HEK293 (cell line): ENCODE measurements around the gene EGFR.

Experiments
- CTCF ChIA-PET: fragments of 350-600 bp; formaldehyde crosslinking; extraction: SDS; loops from one replicate; lab custom pipeline; 2021; ENCODE audit warnings: antibody characterized with exemption; lab: Yijun Ruan, JAX
- POLR2A ChIA-PET: fragments of 300-600 bp; formaldehyde crosslinking; extraction: SDS; loops from one replicate; lab custom pipeline; 2020; ENCODE audit warnings: antibody characterized with exemption, inconsistent platforms; lab: Yijun Ruan, JAX
- H3K27ac ChIP-seq: fragments of 200-500 bp; sonication (Bioruptor generic); 2 replicates; pipeline ENCODE4 v1.5.1; 2014; ENCODE audit warnings: low read depth, low read length, control low read depth, inconsistent platforms; ENCODE audit errors: extremely low read depth
- H3K36me3 ChIP-seq, 2 experiments: fragments of 200-500 bp in 1 of 2; sonication (Bioruptor generic) in 1 of 2; 1 replicate in 1 of 2; 2 replicates in 1 of 2; pipeline ENCODE4 v1.5.1; 2014 to 2017; ENCODE audit warnings: inconsistent platforms in 2 of 2, low read length in 2 of 2; ENCODE audit not compliant: control insufficient read depth in 2 of 2, insufficient read depth in 1 of 2
- H3K4me1 ChIP-seq: fragments of 200-500 bp; sonication (Bioruptor generic); 2 replicates; pipeline ENCODE4 v1.5.1; 2014; ENCODE audit warnings: mild to moderate bottlenecking, low read length, inconsistent platforms; ENCODE audit not compliant: control insufficient read depth, insufficient read depth
- H3K4me3 ChIP-seq: 2 replicates; pipeline ENCODE4 v1.5.1; 2011; ENCODE audit warnings: low read depth, mild to moderate bottlenecking, control low read depth, low read length, moderate library complexity
- H3K9me3 ChIP-seq: fragments of 200-500 bp; sonication (Bioruptor generic); 2 replicates; pipeline ENCODE4 v1.5.1; 2014; ENCODE audit warnings: low read depth, low read length, inconsistent platforms; ENCODE audit not compliant: control insufficient read depth, insufficient read depth
- ATF2 ChIP-seq: fragments of 450-650 bp; formaldehyde crosslinking; IDR thresholded peaks from 2 replicates; pipeline ENCODE4 v1.5.1; 2016; ENCODE audit warnings: missing biosample characterization, missing genetic modification characterization, low read depth
- BCL11B ChIP-seq: fragments of 450-650 bp; formaldehyde crosslinking; IDR thresholded peaks from 2 replicates; pipeline ENCODE4 v1.5.1; 2016; ENCODE audit warnings: low read depth, missing biosample characterization, missing genetic modification characterization
- KLF1 ChIP-seq: fragments of 450-650 bp; formaldehyde crosslinking; IDR thresholded peaks from 2 replicates; pipeline ENCODE4 v1.5.1; 2016; ENCODE audit warnings: missing biosample characterization, missing genetic modification characterization
- KLF7 ChIP-seq: fragments of 450-650 bp; formaldehyde crosslinking; IDR thresholded peaks from 2 replicates; pipeline ENCODE4 v1.5.1; 2016; ENCODE audit warnings: missing biosample characterization, missing genetic modification characterization, borderline replicate concordance
- OSR2 ChIP-seq: fragments of 450-650 bp; formaldehyde crosslinking; IDR thresholded peaks from 2 replicates; pipeline ENCODE4 v1.5.1; 2016; ENCODE audit warnings: missing biosample characterization, missing genetic modification characterization
- SP7 ChIP-seq: fragments of 450-650 bp; formaldehyde crosslinking; IDR thresholded peaks from 2 replicates; pipeline ENCODE4 v1.5.1; 2016; ENCODE audit warnings: missing biosample characterization, missing genetic modification characterization
- TRIM28 ChIP-seq: IDR thresholded peaks from 2 replicates; pipeline ENCODE4 v1.6.1; 2011; ENCODE audit warnings: low read length, control low read depth, borderline replicate concordance
- TSHZ1 ChIP-seq: fragments of 450-650 bp; formaldehyde crosslinking; IDR thresholded peaks from 2 replicates; pipeline ENCODE4 v1.5.1; 2016; ENCODE audit warnings: missing biosample characterization, missing genetic modification characterization, borderline replicate concordance
- ZBTB21 ChIP-seq: fragments of 450-650 bp; formaldehyde crosslinking; IDR thresholded peaks from 2 replicates; pipeline ENCODE4 v1.5.1; 2017; ENCODE audit warnings: missing biosample characterization, missing genetic modification characterization
- ZBTB26 ChIP-seq: fragments of 450-650 bp; formaldehyde crosslinking; optimal IDR thresholded peaks from 2 replicates; pipeline ENCODE3; 2016; ENCODE audit warnings: missing biosample characterization, mild to moderate bottlenecking, missing genetic modification characterization
- ZBTB48 ChIP-seq: fragments of 450-650 bp; formaldehyde crosslinking; IDR thresholded peaks from 2 replicates; pipeline ENCODE4 v1.5.1; 2016; ENCODE audit warnings: missing biosample characterization, missing genetic modification characterization
- ZBTB6 ChIP-seq: fragments of 450-650 bp; formaldehyde crosslinking; IDR thresholded peaks from 2 replicates; pipeline ENCODE4 v1.5.1; 2017; ENCODE audit warnings: missing biosample characterization, missing genetic modification characterization
- ZNF10 ChIP-seq: fragments of 450-650 bp; formaldehyde crosslinking; IDR thresholded peaks from 2 replicates; pipeline ENCODE4 v1.5.1; 2017; ENCODE audit warnings: missing biosample characterization, missing genetic modification characterization
- ZNF16 ChIP-seq: fragments of 450-650 bp; formaldehyde crosslinking; IDR thresholded peaks from 2 replicates; pipeline ENCODE4 v1.5.1; 2016; ENCODE audit warnings: low read depth, missing biosample characterization, missing genetic modification characterization
- ZNF202 ChIP-seq: fragments of 450-650 bp; formaldehyde crosslinking; IDR thresholded peaks from 2 replicates; pipeline ENCODE4 v1.5.1; 2016; ENCODE audit warnings: missing biosample characterization, missing genetic modification characterization, borderline replicate concordance
- ZNF248 ChIP-seq: fragments of 450-650 bp; formaldehyde crosslinking; IDR thresholded peaks from 2 replicates; pipeline ENCODE4 v1.5.1; 2017; ENCODE audit warnings: missing biosample characterization, missing genetic modification characterization
- ZNF324 ChIP-seq: fragments of 450-650 bp; formaldehyde crosslinking; IDR thresholded peaks from 2 replicates; pipeline ENCODE4 v1.5.1; 2016; ENCODE audit warnings: missing biosample characterization, missing genetic modification characterization
- ZNF426 ChIP-seq: fragments of 450-650 bp; formaldehyde crosslinking; IDR thresholded peaks from 2 replicates; pipeline ENCODE4 v1.5.1; 2017; ENCODE audit warnings: missing biosample characterization, missing genetic modification characterization, mild to moderate bottlenecking, inconsistent platforms, moderate library complexity
- ZNF433 ChIP-seq: fragments of 450-650 bp; formaldehyde crosslinking; IDR thresholded peaks from 2 replicates; pipeline ENCODE4 v1.5.1; 2016; ENCODE audit warnings: missing biosample characterization, missing genetic modification characterization, low read depth
- ZNF510 ChIP-seq: fragments of 450-650 bp; formaldehyde crosslinking; IDR thresholded peaks from 2 replicates; pipeline ENCODE4 v1.5.1; 2018; ENCODE audit warnings: mild to moderate bottlenecking, missing genetic modification characterization, missing biosample characterization; ENCODE audit not compliant: insufficient replicate concordance
- ZNF529 ChIP-seq: fragments of 450-650 bp; formaldehyde crosslinking; IDR thresholded peaks from 2 replicates; pipeline ENCODE4 v1.5.1; 2017; ENCODE audit warnings: missing genetic modification characterization, missing biosample characterization; ENCODE audit not compliant: insufficient replicate concordance
- ZNF544 ChIP-seq: fragments of 450-650 bp; formaldehyde crosslinking; IDR thresholded peaks from 2 replicates; pipeline ENCODE4 v1.5.0; 2017; ENCODE audit warnings: missing biosample characterization, missing genetic modification characterization
- ZNF785 ChIP-seq: fragments of 450-650 bp; formaldehyde crosslinking; IDR thresholded peaks from 2 replicates; pipeline ENCODE4 v1.5.1; 2016; ENCODE audit warnings: missing biosample characterization, missing genetic modification characterization
- ZSCAN23 ChIP-seq: fragments of 450-650 bp; formaldehyde crosslinking; IDR thresholded peaks from 2 replicates; pipeline ENCODE4 v1.5.1; 2016; ENCODE audit warnings: missing biosample characterization, missing genetic modification characterization

Gene EGFR

DNA sequence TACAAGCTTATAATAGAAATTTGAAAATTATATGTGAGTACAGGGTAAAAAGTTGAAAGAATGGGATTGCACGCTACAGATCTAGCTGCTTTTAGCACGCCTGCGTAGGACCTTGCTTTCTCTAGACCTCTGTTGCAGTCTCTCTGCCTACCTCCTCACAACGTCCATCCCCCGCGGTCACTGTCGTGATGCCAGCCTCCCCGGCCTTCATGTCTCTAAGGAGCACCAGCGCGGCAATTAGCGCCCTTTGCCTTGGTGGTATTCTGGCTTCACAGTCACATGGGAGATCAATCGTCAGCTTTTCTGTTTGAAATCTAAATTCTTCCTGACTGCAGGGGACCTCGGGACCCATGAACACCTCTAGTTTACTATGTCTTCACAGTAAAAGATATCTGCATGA, 131.3 kb downstream of the EGFR start:
- CTCF ChIA-PET, result interaction anchor here (0.5 to 0.7 kb wide), 2 partner anchors 164 to 360 kb away, joined by 4 to 5 read pairs; no protein-coding TSS in a partner anchor
- POLR2A ChIA-PET, result no interaction called here
- peaks cover 0 to 7% of the 10 kb centered on the region in 2 experiments; a peak in 1 of 3 replicates for H3K36me3 ChIP-seq

GRCh38 chr7:55150709-55151451, 132.1 kb downstream of the EGFR start:
- H3K27ac ChIP-seq, result no peak overlapping the region
- CTCF ChIA-PET, result interaction anchor here (0.5 kb wide), 1 partner anchor 165 kb away, joined by 4 read pairs; no protein-coding TSS in a partner anchor
- peaks cover 0 to 7% of the 10 kb centered on the region in 2 experiments; a peak in 1 of 3 replicates for H3K36me3 ChIP-seq
- no peak overlapping the region for H3K4me3 ChIP-seq
- no peaks in the 10 kb centered on the region for H3K9me3 ChIP-seq
- TF ChIP-seq ZNF510 (tag by site-specific recombination), result no peak
- TF ChIP-seq ZNF248 (tag by site-specific recombination), result no peak
- no peak for TF ChIP-seq ZNF324 (tag by site-specific recombination)
- no peak for TF ChIP-seq TRIM28
- no peak for TF ChIP-seq ZNF426
- TF ChIP-seq, all 188 proteins: peak for 0
- POLR2A ChIA-PET, result no interaction called here
- no peaks in the 10 kb centered on the region for H3K4me1 ChIP-seq

More for the DNA sequence above, 131.3 kb downstream of the EGFR start:
- TF ChIP-seq KLF1 (tag by site-specific recombination), result no peak
- no peak for TF ChIP-seq SP7 (tag by site-specific recombination)
- no peak for TF ChIP-seq ZSCAN23 (tag by site-specific recombination)
- no peak for TF ChIP-seq BCL11B
- no peak for TF ChIP-seq ZNF202 (tag by site-specific recombination)
- TF ChIP-seq OSR2 (tag by site-specific recombination), result no peak
- no peak for TF ChIP-seq ZNF433
- no peak for TF ChIP-seq TSHZ1 (tag by site-specific recombination)
- no peak for TF ChIP-seq ZNF10
- no peak for TF ChIP-seq ZBTB6 (tag by site-specific recombination)
- no peaks in the 10 kb centered on the region for H3K9me3 ChIP-seq
- no peaks in the 10 kb centered on the region for H3K4me1 ChIP-seq
- no peak overlapping the region for H3K27ac ChIP-seq
- H3K4me3 ChIP-seq, result no peak overlapping the region

DNA sequence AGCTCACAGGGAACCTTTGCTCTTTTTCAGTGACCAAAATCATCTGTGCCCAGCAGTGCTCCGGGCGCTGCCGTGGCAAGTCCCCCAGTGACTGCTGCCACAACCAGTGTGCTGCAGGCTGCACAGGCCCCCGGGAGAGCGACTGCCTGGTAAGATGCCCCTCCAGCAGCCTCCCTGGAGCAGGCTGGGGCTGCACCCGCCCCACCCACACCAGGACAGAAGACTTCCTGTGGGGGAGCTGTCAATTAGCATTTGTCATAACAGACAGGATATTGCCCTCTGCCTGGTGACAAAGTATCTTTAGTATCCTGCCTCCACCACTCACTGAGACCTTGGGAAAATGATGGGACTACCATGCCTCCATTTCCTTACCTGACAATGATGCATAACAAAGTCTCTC, 133.7 kb downstream of the EGFR start:
- Histone ChIP-seq H3K36me3 (peaks cover 0 to 7% of the 10 kb centered on the region in 2 experiments; a peak in 1 of 3 replicates), H3K9me3 (no peaks in the 10 kb centered on the region), H3K4me1 (no peaks in the 10 kb centered on the region), H3K27ac (no peak overlapping the region), H3K4me3 (no peak overlapping the region)
- ChIA-PET CTCF (interaction anchor here (0.7 kb wide), 1 partner anchor 236 kb away, joined by 4 read pairs; no protein-coding TSS in a partner anchor), POLR2A (no interaction called here)
- TF ChIP-seq ZBTB26 (tag by site-specific recombination) (no peak), ATF2 (tag by site-specific recombination) (no peak), ZNF529 (tag by site-specific recombination) (no peak), ZBTB48 (tag by site-specific recombination) (no peak), ZNF544 (tag by site-specific recombination) (no peak), KLF7 (tag by site-specific recombination) (no peak), ZNF785 (no peak), ZBTB21 (no peak), ZNF16 (no peak)
